ENCODE data around the gene DDX5.

DNA sequence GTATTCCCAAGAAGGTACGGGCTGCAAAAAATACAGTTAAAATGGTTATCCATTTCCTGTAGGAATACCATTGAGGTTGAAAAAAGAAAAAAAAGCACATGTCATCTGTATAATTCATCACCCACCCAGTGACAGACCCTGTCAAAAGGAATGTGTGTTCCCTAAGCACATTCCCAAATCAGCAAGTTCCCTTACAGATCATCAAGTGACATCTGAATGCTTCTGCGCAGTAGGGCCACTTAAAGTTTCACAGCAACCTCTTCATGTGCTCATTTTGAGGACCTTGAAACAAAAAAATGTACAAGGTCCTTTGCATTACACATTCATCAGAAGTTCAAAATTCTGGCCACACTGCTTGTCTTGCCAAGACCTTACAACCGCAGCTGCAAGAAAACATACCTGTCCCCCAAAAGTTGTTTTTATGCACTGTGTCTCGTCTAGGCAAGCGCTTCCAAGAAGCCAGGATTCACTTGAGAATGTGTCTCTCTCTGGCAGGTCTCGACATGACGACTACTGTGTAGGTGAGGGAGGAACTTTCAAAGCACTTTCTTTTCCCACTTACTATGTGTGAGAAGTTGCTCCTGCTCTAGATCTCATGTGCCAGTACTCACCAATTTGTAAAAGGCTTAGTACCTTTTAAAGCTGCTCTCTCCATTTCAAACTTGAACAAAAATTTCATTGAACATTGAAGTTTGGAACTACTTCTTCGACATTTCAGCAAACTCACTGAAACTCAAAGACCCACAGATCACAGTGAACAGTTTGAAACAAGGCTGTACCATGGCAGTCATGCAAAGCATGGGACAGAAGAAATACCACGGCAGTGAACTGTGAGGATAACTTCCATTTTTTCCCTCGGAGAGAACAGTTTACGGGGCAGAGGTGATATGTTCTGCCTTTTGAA is 5.0 kb downstream of the DDX5 start:
- TF ChIP-seq TRIM28 (IDR thresholded peaks at IDR 0.05; ENCODE audit: borderline replicate concordance, low read length) (no peak), ZFP41 (tag by site-specific recombination; IDR thresholded peaks at IDR 0.05; ENCODE audit: borderline replicate concordance) (no peak), ZNF561 (tag by site-specific recombination; IDR thresholded peaks at IDR 0.05; ENCODE audit: borderline replicate concordance) (no peak)
- TF ChIP-seq, protein P1, sequence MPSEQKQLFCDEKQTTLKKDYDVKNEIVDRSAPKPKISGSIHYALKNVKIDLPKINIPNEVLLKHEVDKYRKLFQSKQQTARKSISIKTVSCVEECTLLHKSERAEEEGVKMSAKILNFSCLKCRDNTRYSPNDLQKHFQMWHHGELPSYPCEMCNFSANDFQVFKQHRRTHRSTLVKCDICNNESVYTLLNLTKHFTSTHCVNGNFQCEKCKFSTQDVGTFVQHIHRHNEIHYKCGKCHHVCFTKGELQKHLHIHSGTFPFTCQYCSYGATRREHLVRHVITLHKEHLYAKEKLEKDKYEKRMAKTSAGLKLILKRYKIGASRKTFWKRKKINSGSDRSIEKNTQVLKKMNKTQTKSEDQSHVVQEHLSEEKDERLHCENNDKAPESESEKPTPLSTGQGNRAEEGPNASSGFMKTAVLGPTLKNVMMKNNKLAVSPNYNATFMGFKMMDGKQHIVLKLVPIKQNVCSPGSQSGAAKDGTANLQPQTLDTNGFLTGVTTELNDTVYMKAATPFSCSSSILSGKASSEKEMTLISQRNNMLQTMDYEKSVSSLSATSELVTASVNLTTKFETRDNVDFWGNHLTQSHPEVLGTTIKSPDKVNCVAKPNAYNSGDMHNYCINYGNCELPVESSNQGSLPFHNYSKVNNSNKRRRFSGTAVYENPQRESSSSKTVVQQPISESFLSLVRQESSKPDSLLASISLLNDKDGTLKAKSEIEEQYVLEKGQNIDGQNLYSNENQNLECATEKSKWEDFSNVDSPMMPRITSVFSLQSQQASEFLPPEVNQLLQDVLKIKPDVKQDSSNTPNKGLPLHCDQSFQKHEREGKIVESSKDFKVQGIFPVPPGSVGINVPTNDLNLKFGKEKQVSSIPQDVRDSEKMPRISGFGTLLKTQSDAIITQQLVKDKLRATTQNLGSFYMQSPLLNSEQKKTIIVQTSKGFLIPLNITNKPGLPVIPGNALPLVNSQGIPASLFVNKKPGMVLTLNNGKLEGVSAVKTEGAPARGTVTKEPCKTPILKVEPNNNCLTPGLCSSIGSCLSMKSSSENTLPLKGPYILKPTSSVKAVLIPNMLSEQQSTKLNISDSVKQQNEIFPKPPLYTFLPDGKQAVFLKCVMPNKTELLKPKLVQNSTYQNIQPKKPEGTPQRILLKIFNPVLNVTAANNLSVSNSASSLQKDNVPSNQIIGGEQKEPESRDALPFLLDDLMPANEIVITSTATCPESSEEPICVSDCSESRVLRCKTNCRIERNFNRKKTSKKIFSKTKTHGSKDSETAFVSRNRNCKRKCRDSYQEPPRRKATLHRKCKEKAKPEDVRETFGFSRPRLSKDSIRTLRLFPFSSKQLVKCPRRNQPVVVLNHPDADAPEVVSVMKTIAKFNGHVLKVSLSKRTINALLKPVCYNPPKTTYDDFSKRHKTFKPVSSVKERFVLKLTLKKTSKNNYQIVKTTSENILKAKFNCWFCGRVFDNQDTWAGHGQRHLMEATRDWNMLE (tag by site-specific recombination; conservative IDR thresholded peaks at IDR 0.05; ENCODE audit: low read depth), result no peak
